ENCODE measurements around the gene KLF18.

- no peak for TF ChIP-seq POLR2A (IDR thresholded peaks at IDR 0.05)
- TF ChIP-seq CTCF (IDR thresholded peaks at IDR 0.05 in 8 of 11, conservative IDR thresholded peaks at IDR 0.05 in 3 of 11), result no peak
- TF ChIP-seq POLR2AphosphoS5 (IDR thresholded peaks at IDR 0.05), result no peak
These were observed 11.6 kb downstream of the KLF18 start for GRCh38 chr1:44129616-44130500.
